ENCODE data around the gene UPF1.
A peak's percentile ranks its signal among the peaks of the same experiment; 100 is the strongest.

The UPF1 gene

DNA sequence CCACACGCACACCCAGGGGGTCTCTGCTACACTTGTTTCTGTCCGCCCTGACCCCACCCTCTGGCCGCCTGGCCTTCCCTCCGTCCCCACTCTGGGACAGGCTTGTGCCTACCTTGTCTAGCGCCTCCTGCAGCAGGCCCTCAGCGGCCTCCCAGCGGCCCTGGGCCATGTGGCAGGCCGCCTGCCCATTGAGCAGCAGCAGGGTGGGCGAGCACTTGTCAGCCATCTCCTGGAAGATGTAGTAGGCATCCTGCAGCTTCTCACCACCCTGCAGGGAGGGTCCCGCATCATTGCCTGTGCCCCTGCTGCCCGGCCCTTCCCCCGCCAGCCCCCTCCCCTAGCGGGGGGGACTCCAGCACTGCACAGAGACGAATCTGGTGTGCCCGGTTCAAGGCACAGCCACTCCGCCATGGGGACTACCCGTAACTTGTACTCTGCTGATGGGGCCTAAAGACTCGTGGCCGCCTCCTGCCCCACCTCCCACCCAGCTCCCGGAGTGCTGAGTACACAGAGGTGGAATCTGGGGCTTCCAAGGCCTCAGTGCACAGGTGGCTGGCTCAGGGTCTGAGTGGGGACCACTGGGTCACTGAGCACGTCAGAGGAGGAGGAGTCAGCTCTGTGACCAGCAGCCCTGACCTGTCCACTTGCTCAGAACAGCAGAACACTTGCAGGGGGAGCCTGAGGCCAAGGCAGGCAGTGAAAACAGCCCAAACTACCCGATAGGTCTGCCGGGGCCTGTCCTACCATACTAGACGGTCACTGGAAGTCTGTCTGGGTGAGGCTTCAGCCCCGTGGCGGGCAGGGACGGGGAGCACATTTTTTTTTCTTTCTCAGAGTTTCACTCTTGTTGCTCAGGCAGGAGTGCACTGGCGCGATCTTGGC is 71.6 kb downstream of the UPF1 start:
- no peak overlapping the region for H3K4me3 ChIP-seq (ENCODE audit: low read depth, low read length)
- no peaks in the 10 kb centered on the region for H3K9me3 ChIP-seq
- H3K36me3 ChIP-seq, result peaks cover 10% of the 10 kb centered on the region
- no peak for DNase-seq
- H3K27me3 ChIP-seq, result no peaks in the 10 kb centered on the region
- TF ChIP-seq, protein P1, sequence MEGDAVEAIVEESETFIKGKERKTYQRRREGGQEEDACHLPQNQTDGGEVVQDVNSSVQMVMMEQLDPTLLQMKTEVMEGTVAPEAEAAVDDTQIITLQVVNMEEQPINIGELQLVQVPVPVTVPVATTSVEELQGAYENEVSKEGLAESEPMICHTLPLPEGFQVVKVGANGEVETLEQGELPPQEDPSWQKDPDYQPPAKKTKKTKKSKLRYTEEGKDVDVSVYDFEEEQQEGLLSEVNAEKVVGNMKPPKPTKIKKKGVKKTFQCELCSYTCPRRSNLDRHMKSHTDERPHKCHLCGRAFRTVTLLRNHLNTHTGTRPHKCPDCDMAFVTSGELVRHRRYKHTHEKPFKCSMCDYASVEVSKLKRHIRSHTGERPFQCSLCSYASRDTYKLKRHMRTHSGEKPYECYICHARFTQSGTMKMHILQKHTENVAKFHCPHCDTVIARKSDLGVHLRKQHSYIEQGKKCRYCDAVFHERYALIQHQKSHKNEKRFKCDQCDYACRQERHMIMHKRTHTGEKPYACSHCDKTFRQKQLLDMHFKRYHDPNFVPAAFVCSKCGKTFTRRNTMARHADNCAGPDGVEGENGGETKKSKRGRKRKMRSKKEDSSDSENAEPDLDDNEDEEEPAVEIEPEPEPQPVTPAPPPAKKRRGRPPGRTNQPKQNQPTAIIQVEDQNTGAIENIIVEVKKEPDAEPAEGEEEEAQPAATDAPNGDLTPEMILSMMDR (IDR thresholded peaks at IDR 0.05; ENCODE audit: low read depth, low read length), result no peak
- peaks cover 3% of the 10 kb centered on the region; the same call in 1 of the 2 replicates for H3K4me1 ChIP-seq

DNA sequence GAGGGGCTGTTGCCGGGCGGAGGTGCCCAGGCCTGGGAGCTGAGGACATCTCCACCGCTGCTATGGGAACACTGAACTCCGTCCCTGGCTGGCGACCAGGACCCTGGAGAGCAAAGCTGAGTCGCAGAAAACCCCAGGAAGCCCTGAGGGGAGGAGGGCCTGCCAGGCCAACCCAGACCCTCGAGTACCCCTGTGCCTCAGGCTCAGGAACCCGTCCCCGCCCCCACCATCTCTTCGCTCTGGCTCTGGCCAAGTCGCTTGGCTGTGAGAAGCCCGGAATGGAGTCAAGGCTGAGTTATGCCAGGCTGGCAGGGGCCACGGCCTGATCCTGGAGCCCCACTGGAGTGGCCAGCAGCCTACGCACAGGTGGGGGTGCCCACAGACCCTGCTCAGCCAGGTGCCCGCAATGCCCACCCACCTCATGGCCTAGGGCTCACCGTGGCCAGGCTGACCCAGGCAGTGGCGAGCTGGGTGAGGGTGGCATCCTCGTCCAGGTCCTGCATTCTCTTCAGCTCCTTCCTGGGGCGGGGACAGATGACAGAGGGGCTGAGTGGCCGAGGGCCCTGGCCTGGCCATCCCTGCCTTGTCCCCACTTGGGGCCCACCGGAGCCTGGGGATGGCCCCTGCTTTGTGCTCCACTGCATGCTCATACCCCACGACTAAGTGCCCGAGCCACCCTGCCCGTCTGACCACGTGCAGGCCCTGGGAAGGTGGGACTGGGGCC is 72.7 kb downstream of the UPF1 start:
- H3K36me3 ChIP-seq, result peaks cover 10% of the 10 kb centered on the region
- H3K9me3 ChIP-seq, result no peaks in the 10 kb centered on the region

DNA sequence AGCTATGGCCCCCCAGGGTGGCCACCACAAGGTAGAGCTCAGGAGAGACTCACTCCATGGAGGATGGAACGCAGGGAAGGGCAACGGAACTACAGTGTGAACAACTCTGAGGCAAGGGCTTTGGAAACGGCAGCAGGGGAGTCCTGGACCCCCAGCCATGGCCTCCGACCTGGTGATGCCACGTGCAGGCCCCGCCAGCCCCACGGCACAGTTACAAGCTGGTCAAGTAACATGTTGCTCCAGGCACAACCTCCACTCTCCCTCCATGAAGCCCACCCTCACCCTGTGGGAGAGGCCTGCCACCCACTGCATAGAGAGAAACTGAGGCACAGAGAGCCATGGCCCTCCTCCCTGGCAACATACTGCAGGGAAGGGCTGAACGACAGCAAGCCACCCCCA is 73.3 kb downstream of the UPF1 start:
- Histone ChIP-seq H3K9me3 (no peaks in the 10 kb centered on the region), H3K27me3 (no peaks in the 10 kb centered on the region), H3K4me1 (no peaks in the 10 kb centered on the region), H3K36me3 (peaks cover 10% of the 10 kb centered on the region), H3K4me3 (ENCODE audit: low read depth, low read length) (no peak overlapping the region)
- TF ChIP-seq, protein P1 (IDR thresholded peaks at IDR 0.05; ENCODE audit: low read depth, low read length), result no peak
- DNase-seq, result no peak

More for the DNA sequence above, 72.7 kb downstream of the UPF1 start:
- H3K27me3 ChIP-seq, result no peaks in the 10 kb centered on the region
- H3K4me1 ChIP-seq, result no peaks in the 10 kb centered on the region
- TF ChIP-seq, protein P1 (IDR thresholded peaks at IDR 0.05; ENCODE audit: low read depth, low read length), result no peak
- no peak overlapping the region for H3K4me3 ChIP-seq (ENCODE audit: low read depth, low read length)
- peak; percentile 26 for DNase-seq

DNA sequence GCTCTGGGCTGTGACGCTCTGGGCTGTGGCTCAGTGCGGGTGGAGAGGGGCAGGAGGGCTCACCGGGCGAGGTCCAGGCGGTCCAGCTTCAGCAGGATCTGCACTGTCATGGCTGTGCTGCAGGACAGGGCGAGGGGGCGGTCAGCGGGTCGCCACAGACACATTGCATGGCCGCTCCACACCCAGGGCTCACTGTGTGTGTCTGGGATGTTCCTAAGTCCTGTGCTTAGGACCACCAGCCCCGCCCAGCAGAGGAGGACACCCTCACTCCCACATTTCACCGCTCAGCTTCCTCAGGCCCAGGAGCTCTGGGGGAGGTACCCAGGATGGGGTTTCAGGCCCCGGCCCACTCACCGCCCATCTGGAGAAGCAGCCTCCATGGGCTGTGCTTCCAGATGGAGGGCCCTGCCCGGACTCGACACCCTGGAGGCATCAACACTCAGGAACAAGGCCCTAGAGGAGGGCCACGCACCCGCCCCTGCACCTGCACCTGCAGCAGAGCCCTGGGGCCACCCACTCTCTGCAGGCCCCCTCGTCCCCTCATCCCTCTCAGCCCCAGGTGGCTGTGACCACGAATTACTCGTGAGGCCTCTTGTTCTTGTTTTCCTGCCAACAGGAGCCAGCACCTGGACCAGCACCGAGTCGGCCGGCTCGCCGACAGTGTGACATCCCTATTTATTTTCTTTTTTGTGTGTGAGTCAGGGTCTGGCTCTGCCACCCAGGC is 73.9 kb downstream of the UPF1 start:
- H3K27me3 ChIP-seq, result no peaks in the 10 kb centered on the region
- peaks cover 10% of the 10 kb centered on the region for H3K36me3 ChIP-seq
- H3K4me1 ChIP-seq, result no peaks in the 10 kb centered on the region
- DNase-seq, result no peak
- no peaks in the 10 kb centered on the region for H3K9me3 ChIP-seq
- TF ChIP-seq, protein P1 (IDR thresholded peaks at IDR 0.05; ENCODE audit: low read depth, low read length), result no peak
- no peak overlapping the region for H3K4me3 ChIP-seq (ENCODE audit: low read depth, low read length)

DNA sequence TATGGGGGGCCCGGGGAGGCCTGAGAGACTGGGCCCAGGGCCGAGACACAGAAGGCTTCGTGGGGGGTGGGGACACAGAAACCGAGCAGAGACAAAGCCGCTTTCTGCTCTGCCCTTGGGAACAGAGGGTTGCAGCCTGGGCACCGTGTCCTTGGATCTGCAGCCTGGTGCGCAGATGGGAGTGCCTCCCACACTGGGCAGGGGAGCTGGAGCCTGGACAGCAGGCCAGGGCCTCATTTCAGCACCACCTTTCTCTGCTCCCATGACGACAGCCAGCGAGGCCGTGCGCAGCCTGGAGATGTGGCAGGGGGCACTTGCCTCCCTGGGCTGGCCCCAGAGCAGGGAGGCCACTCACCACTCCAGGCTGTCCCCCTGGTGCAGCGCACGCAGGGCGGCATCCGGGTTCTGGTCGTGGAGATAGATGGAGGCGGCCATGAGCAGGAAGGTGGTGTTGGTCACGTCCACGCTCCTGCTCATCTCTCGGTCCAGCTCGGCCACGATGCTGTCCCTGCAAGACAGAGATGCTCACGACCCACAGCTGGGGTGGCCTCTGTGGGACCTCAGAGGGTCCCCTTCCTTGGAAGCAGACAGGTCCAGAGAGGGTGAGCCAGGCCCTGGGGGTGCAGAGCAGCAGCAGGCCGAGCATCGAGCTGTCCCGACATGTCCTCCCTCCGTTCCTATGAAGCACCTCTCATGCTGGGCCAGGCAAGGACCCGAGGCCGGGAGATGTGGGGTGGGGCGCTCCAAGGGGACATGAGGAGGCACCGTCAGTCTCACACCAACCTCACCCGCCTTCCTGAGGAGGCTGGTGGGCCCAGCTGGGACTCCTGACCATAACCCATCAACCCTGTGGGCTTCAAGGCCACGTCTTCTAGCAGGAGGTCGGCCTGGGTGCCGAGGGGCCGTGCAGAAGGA is 75.1 kb downstream of the UPF1 start:
- no peak overlapping the region for H3K4me3 ChIP-seq (ENCODE audit: low read depth, low read length)
- H3K9me3 ChIP-seq, result no peaks in the 10 kb centered on the region
- no peaks in the 10 kb centered on the region for H3K27me3 ChIP-seq
- TF ChIP-seq, protein P1 (IDR thresholded peaks at IDR 0.05; ENCODE audit: low read depth, low read length), result no peak
- H3K36me3 ChIP-seq, result peaks cover 10% of the 10 kb centered on the region
- DNase-seq, result peak; percentile 6
- no peaks in the 10 kb centered on the region for H3K4me1 ChIP-seq

Data from BE2C (cell line).